Skeletal muscle tissue (tissue), 4 donors: ENCODE measurements around the gene GATD1. TPM values are rescaled to one million over a fixed set of nuclear protein-coding genes. Genes with fewer than 3 reads are reported as not detected.

Experiments
- H3K27ac ChIP-seq: one replicate; pipeline ENCODE4 v1.7.0; 2013; ENCODE audit warnings: mild to moderate bottlenecking, low read depth, low read length, inconsistent platforms
- H3K27me3 ChIP-seq, 3 donors: one replicate each; pipeline ENCODE4 v1.7.0; 2013; ENCODE audit warnings: low read length in 3 of 3; ENCODE audit not compliant: control insufficient read depth in 3 of 3, insufficient read depth in 3 of 3
- H3K36me3 ChIP-seq, 3 donors: one replicate each; pipeline ENCODE4 v1.7.0; 2013; ENCODE audit warnings: low read length in 3 of 3; ENCODE audit not compliant: control insufficient read depth in 3 of 3, insufficient read depth in 3 of 3
- H3K4me1 ChIP-seq, 3 donors: one replicate each; pipeline ENCODE4 v1.7.0; 2013; ENCODE audit warnings: low read length in 3 of 3, mild to moderate bottlenecking in 3 of 3; ENCODE audit not compliant: control insufficient read depth in 3 of 3, insufficient read depth in 3 of 3
- H3K4me3 ChIP-seq, 3 donors: one replicate each; pipeline ENCODE4 v1.7.0; 2013; ENCODE audit warnings: low read length in 3 of 3
- H3K9ac ChIP-seq, 3 donors: one replicate each; pipeline ENCODE4 v1.7.0; 2013; ENCODE audit warnings: low read length in 3 of 3, mild to moderate bottlenecking in 3 of 3, moderate library complexity in 2 of 3, low read depth in 1 of 3
- H3K9me3 ChIP-seq, 3 donors: one replicate each; pipeline ENCODE4 v1.7.0; 2013; ENCODE audit warnings: low read length in 3 of 3; ENCODE audit not compliant: control insufficient read depth in 3 of 3
- total RNA-seq: library from RNA; depleted of rRNA; stranded (reverse); fragments of >200 nt; gene quantifications from one replicate; pipeline ENCODE4 v1.2.3, GENCODE V29; 2014
- donor health status: Osteomylitis.

The GATD1 gene
- total RNA-seq, 1 donor from 2014 or later = 14.6 TPM

- Histone ChIP-seq H3K9me3 (no peaks in the 10 kb centered on the region), H3K9ac (no peak overlapping the region), H3K36me3 (peaks cover 8 to 10% (median 10%) of the 10 kb centered on the region in 3 donors), H3K27me3 (no peaks in the 10 kb centered on the region), H3K4me1 (peaks cover 36 to 42% (median 37%) of the 10 kb centered on the region in 3 donors), H3K27ac (no peak overlapping the region), H3K4me3 (no peak overlapping the region)
Measured at GRCh38 chr11:778976-779954, 2.0 kb upstream of the GATD1 start.

GRCh38 chr11:776561-777287 lies 563 bp downstream of the GATD1 start:
- no peaks in the 10 kb centered on the region for H3K9me3 ChIP-seq
- H3K9ac ChIP-seq = peak overlapping the region; percentile 82 to 90 (median 83)
- H3K4me3 ChIP-seq = peak overlapping the region; percentile 75 to 87 (median 86)
- peaks cover 20 to 27% (median 23%) of the 10 kb centered on the region in 3 donors for H3K4me1 ChIP-seq
- peaks cover 10 to 22% (median 10%) of the 10 kb centered on the region in 3 donors for H3K36me3 ChIP-seq
- H3K27me3 ChIP-seq = no peaks in the 10 kb centered on the region
- no peak overlapping the region for H3K27ac ChIP-seq

- no peak overlapping the region for H3K27ac ChIP-seq
- peaks cover 20 to 27% (median 23%) of the 10 kb centered on the region in 3 donors for H3K4me1 ChIP-seq
- H3K36me3 ChIP-seq = peaks cover 13 to 25% (median 13%) of the 10 kb centered on the region in 3 donors
- peak overlapping the region; percentile 75 to 86 (median 78) for H3K4me3 ChIP-seq
- H3K27me3 ChIP-seq = no peaks in the 10 kb centered on the region
- peak overlapping the region; percentile 68 to 85 (median 83) for H3K9ac ChIP-seq
- H3K9me3 ChIP-seq = no peaks in the 10 kb centered on the region
Measured at GRCh38 chr11:776263-776560, 1.1 kb downstream of the GATD1 start.

- no peak overlapping the region for H3K4me3 ChIP-seq
- peaks cover 16 to 32% (median 20%) of the 10 kb centered on the region in 3 donors for H3K36me3 ChIP-seq
- no peaks in the 10 kb centered on the region for H3K27me3 ChIP-seq
- H3K9ac ChIP-seq = peak overlapping the region in 1 of 3 donors; percentile 25
- peaks cover 20 to 27% (median 23%) of the 10 kb centered on the region in 3 donors for H3K4me1 ChIP-seq
- no peak overlapping the region for H3K27ac ChIP-seq
- H3K9me3 ChIP-seq = no peaks in the 10 kb centered on the region
Measured at GRCh38 chr11:774873-775592, 2.3 kb downstream of the GATD1 start.

GRCh38 chr11:773830-774229 lies 3.5 kb downstream of the GATD1 start:
- no peak overlapping the region for H3K9ac ChIP-seq
- no peak overlapping the region for H3K4me3 ChIP-seq
- no peaks in the 10 kb centered on the region for H3K9me3 ChIP-seq
- H3K4me1 ChIP-seq = peaks cover 20 to 27% (median 21%) of the 10 kb centered on the region in 3 donors
- H3K36me3 ChIP-seq = peaks cover 14 to 30% (median 18%) of the 10 kb centered on the region in 3 donors
- no peak overlapping the region for H3K27ac ChIP-seq
- no peaks in the 10 kb centered on the region for H3K27me3 ChIP-seq

- H3K4me3 ChIP-seq = no peak overlapping the region
- H3K36me3 ChIP-seq = peaks cover 13 to 30% (median 18%) of the 10 kb centered on the region in 3 donors
- H3K9ac ChIP-seq = no peak overlapping the region
Measured at GRCh38 chr11:773425-773824, 3.9 kb downstream of the GATD1 start.

GRCh38 chr11:772429-773390 lies 4.6 kb downstream of the GATD1 start:
- Histone ChIP-seq H3K27me3 (no peaks in the 10 kb centered on the region), H3K4me1 (peaks cover 14 to 20% (median 15%) of the 10 kb centered on the region in 3 donors), H3K9ac (peak overlapping the region in 1 of 3 donors; percentile 16), H3K4me3 (no peak overlapping the region), H3K36me3 (peaks cover 13 to 30% (median 18%) of the 10 kb centered on the region in 3 donors), H3K27ac (no peak overlapping the region), H3K9me3 (no peaks in the 10 kb centered on the region)

More at GRCh38 chr11:773425-773824, 3.9 kb downstream of the GATD1 start:
- peaks cover 20 to 25% (median 21%) of the 10 kb centered on the region in 3 donors for H3K4me1 ChIP-seq
- no peak overlapping the region for H3K27ac ChIP-seq
- H3K9me3 ChIP-seq = no peaks in the 10 kb centered on the region
- H3K27me3 ChIP-seq = no peaks in the 10 kb centered on the region

GRCh38 chr11:771617-772204 lies 5.6 kb downstream of the GATD1 start:
- Histone ChIP-seq H3K36me3 (peaks cover 17 to 34% (median 27%) of the 10 kb centered on the region in 3 donors), H3K9me3 (no peaks in the 10 kb centered on the region), H3K27me3 (no peaks in the 10 kb centered on the region), H3K4me1 (peaks cover 14 to 20% (median 15%) of the 10 kb centered on the region in 3 donors), H3K27ac (no peak overlapping the region), H3K4me3 (no peak overlapping the region), H3K9ac (no peak overlapping the region)
